ENCODE data around the gene C10orf105.

GRCh38 chr10:71703577-71703976 is 16.0 kb downstream of the C10orf105 start:
- no peak for TF ChIP-seq POLR2A (IDR thresholded peaks at IDR 0.05; ENCODE audit: control extremely low read depth in 1 of 2, low read depth in 2 of 2, low read length in 2 of 2)
- TF ChIP-seq MAFK (IDR thresholded peaks at IDR 0.05; ENCODE audit: low read depth, low read length) = no peak
- TF ChIP-seq CTCF (IDR thresholded peaks at IDR 0.05; ENCODE audit: control extremely low read depth in 1 of 3, insufficient read depth in 1 of 3, low read depth in 1 of 3, low read length in 3 of 3) = no peak
- TF ChIP-seq CEBPB (IDR thresholded peaks at IDR 0.05; ENCODE audit: low read depth, low read length) = no peak
- no peak for TF ChIP-seq POLR2AphosphoS5 (IDR thresholded peaks at IDR 0.05; ENCODE audit: low read depth, low read length)
- TF ChIP-seq EGR1 (IDR thresholded peaks at IDR 0.05; ENCODE audit: borderline replicate concordance, low read depth, low read length) = no peak
- TF ChIP-seq CREB1 (IDR thresholded peaks at IDR 0.05) = no peak
- no peak for TF ChIP-seq YY1 (IDR thresholded peaks at IDR 0.05; ENCODE audit: low read depth, low read length)
- no peak for TF ChIP-seq FOSL1 (IDR thresholded peaks at IDR 0.05; ENCODE audit: insufficient read depth, low read depth, low read length)
- TF ChIP-seq SP2 (IDR thresholded peaks at IDR 0.05; ENCODE audit: low read length) = no peak
